Endothelial cell of umbilical vein (primary cell): ENCODE data around the gene C4orf50.

Experiments
- EZH2 ChIP-seq: IDR thresholded peaks from 2 replicates; pipeline ENCODE4 v1.6.1; 2012; ENCODE audit warnings: borderline replicate concordance, low read depth, mild to moderate bottlenecking, moderate library complexity, low read length, inconsistent platforms; ENCODE audit not compliant: severe bottlenecking
- FOS ChIP-seq: IDR thresholded peaks from 2 replicates; pipeline ENCODE4 v1.6.1; 2011; ENCODE audit warnings: mild to moderate bottlenecking, low read length, moderate library complexity, borderline replicate concordance; ENCODE audit not compliant: insufficient read depth
- GATA2 ChIP-seq: IDR thresholded peaks from 2 replicates; pipeline ENCODE4 v1.7.0; 2011; ENCODE audit warnings: low read depth, mild to moderate bottlenecking, moderate library complexity, mixed read lengths, low read length; ENCODE audit not compliant: insufficient read length, insufficient read depth
- JUN ChIP-seq: IDR thresholded peaks from 2 replicates; pipeline ENCODE4 v1.6.1; 2011; ENCODE audit warnings: borderline replicate concordance, low read depth; ENCODE audit not compliant: insufficient read length, insufficient read depth
- POLR2A ChIP-seq: IDR thresholded peaks from 2 replicates; pipeline ENCODE4 v1.6.1; 2012; ENCODE audit warnings: low read depth, mild to moderate bottlenecking, control low read depth, low read length
- POLR2AphosphoS5 ChIP-seq: IDR thresholded peaks from 2 replicates; pipeline ENCODE4 v1.6.1; 2012; ENCODE audit warnings: low read depth, mild to moderate bottlenecking, control low read depth, low read length, moderate library complexity; ENCODE audit not compliant: insufficient read depth
- TF ChIP-seq, protein P1 (sequence below), 2 donors: IDR thresholded peaks; 1 replicate in 1 of 2; 2 replicates in 1 of 2; pipeline ENCODE4 v1.5.1; 2011; ENCODE audit warnings: low read length in 2 of 2, mild to moderate bottlenecking in 2 of 2, moderate library complexity in 2 of 2, control low read depth in 1 of 2, inconsistent platforms in 1 of 2, low read depth in 1 of 2; ENCODE audit not compliant: insufficient read depth in 1 of 2; ENCODE audit errors: extremely low read depth in 1 of 2
- TF ChIP-seq, protein P2 (sequence below): IDR thresholded peaks from 2 replicates; pipeline ENCODE4 v1.6.1; 2011; ENCODE audit not compliant: insufficient read depth, insufficient read length

DNA sequence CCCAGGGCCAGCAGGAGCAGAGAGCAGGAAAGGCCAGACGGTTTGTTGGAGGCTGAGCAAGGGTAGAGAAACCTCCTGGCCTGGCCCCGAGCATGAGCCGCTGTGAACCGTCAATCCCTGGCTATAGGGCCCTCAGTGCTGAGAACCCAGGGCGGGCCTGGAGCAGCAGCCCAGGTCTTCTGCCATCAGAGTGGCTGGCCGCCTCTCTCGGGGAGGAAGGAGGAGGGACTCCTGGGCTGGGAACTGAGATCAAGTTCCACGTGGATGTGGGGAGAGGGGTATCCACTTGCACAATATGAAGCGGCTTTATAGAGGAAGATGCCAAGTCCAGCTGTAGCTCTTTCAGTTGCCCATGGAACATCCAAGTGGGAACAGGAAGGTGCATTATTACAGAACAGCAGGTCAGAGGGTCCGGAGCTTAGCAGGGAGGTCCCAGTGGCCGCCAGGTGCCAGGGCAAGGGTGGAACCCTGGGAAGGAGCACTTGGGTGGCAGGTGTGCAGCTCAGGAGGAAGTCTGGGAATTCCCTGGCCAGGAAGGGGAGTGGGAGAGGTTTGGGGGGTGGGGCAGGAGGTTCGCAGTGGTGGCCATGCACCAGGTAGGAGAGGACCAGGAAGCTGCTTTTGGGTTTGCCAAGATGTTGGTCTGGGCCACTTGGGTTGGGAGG, 93.6 kb downstream of the C4orf50 start:
- TF ChIP-seq, protein P1, sequence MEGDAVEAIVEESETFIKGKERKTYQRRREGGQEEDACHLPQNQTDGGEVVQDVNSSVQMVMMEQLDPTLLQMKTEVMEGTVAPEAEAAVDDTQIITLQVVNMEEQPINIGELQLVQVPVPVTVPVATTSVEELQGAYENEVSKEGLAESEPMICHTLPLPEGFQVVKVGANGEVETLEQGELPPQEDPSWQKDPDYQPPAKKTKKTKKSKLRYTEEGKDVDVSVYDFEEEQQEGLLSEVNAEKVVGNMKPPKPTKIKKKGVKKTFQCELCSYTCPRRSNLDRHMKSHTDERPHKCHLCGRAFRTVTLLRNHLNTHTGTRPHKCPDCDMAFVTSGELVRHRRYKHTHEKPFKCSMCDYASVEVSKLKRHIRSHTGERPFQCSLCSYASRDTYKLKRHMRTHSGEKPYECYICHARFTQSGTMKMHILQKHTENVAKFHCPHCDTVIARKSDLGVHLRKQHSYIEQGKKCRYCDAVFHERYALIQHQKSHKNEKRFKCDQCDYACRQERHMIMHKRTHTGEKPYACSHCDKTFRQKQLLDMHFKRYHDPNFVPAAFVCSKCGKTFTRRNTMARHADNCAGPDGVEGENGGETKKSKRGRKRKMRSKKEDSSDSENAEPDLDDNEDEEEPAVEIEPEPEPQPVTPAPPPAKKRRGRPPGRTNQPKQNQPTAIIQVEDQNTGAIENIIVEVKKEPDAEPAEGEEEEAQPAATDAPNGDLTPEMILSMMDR (IDR thresholded peaks at IDR 0.05; ENCODE audit: extremely low read depth in 1 of 2, insufficient read depth in 1 of 2, low read depth in 1 of 2, low read length in 2 of 2), result no peak
- no peak for TF ChIP-seq POLR2AphosphoS5
- TF ChIP-seq POLR2A, result no peak
- TF ChIP-seq EZH2, result no peak
- TF ChIP-seq, protein P2, sequence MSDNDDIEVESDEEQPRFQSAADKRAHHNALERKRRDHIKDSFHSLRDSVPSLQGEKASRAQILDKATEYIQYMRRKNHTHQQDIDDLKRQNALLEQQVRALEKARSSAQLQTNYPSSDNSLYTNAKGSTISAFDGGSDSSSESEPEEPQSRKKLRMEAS, result no peak
- TF ChIP-seq JUN, result no peak
- no peak for TF ChIP-seq GATA2
- TF ChIP-seq FOS, result no peak
